Astrocyte (in vitro differentiated cells and primary cell): ENCODE data around the gene UTP18.

ENCODE experiments used
- EZH2 ChIP-seq: IDR thresholded peaks from 2 replicates; pipeline ENCODE4 v1.6.1; 2012; ENCODE audit warnings: mild to moderate bottlenecking, low read length, inconsistent platforms; ENCODE audit not compliant: insufficient read depth
- TF ChIP-seq, protein P1 (sequence below): IDR thresholded peaks from 2 replicates; pipeline ENCODE4 v1.5.1; 2011; ENCODE audit warnings: low read depth, mild to moderate bottlenecking, inconsistent platforms, low read length, moderate library complexity; ENCODE audit not compliant: insufficient read depth

DNA sequence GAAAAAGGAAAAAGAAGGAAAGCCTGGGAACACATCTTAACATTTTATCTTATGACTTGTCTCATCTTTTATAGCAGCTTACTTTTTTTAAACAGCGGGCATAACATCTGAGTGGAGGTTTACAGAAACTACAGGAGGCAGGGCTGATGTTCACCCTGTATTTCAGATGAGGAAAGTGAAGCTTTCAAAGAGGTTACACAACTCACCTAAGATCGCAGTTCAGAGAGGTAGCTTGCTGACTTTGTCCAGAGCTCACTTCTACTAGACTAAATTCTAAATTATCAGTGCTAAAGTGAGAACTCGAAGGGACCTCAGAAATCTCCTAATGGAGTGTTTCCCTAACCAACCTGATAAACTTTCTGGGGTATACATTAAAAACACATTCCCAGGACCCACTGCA lies 4.2 kb upstream of the UTP18 start:
- TF ChIP-seq, protein P1, sequence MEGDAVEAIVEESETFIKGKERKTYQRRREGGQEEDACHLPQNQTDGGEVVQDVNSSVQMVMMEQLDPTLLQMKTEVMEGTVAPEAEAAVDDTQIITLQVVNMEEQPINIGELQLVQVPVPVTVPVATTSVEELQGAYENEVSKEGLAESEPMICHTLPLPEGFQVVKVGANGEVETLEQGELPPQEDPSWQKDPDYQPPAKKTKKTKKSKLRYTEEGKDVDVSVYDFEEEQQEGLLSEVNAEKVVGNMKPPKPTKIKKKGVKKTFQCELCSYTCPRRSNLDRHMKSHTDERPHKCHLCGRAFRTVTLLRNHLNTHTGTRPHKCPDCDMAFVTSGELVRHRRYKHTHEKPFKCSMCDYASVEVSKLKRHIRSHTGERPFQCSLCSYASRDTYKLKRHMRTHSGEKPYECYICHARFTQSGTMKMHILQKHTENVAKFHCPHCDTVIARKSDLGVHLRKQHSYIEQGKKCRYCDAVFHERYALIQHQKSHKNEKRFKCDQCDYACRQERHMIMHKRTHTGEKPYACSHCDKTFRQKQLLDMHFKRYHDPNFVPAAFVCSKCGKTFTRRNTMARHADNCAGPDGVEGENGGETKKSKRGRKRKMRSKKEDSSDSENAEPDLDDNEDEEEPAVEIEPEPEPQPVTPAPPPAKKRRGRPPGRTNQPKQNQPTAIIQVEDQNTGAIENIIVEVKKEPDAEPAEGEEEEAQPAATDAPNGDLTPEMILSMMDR, result no peak
- TF ChIP-seq EZH2, result no peak
